ACC112 (cell line): Measurements from ENCODE around the gene SEPTIN6.

Experiments
- H2AFZ ChIP-seq: fragments of 200-600 bp; sonication (generic); one replicate; pipeline ENCODE4 v1.6.0; 2017; ENCODE audit warnings: antibody characterized with exemption, low read length; ENCODE audit not compliant: unreplicated experiment
- H3K27ac ChIP-seq: fragments of 200-600 bp; sonication (generic); 2 replicates; pipeline ENCODE4 v1.5.1; 2014; ENCODE audit warnings: low read depth, mild to moderate bottlenecking, antibody characterized with exemption, low read length, moderate library complexity
- H3K27me3 ChIP-seq: fragments of 200-600 bp; sonication (generic); 2 replicates; pipeline ENCODE4 v1.6.1; 2014; ENCODE audit warnings: mild to moderate bottlenecking, antibody characterized with exemption, low read length, moderate library complexity, mixed read lengths; ENCODE audit not compliant: insufficient read depth
- H3K36me3 ChIP-seq: fragments of 200-600 bp; sonication (generic); 2 replicates; pipeline ENCODE4 v1.6.1; 2016; ENCODE audit warnings: mild to moderate bottlenecking, antibody characterized with exemption, low read length, moderate library complexity, mixed read lengths; ENCODE audit not compliant: insufficient read depth
- H3K4me1 ChIP-seq: fragments of 200-600 bp; sonication (generic); one replicate; pipeline ENCODE4 v1.6.1; 2016; ENCODE audit warnings: low read length, mixed read lengths; ENCODE audit not compliant: insufficient read depth, unreplicated experiment, control insufficient read depth
- H3K4me3 ChIP-seq: fragments of 200-600 bp; sonication (generic); 2 replicates; pipeline ENCODE4 v1.5.1; 2014; ENCODE audit warnings: mild to moderate bottlenecking, low read depth, low read length
- H3K79me2 ChIP-seq: fragments of 200-600 bp; sonication (generic); one replicate; pipeline ENCODE4 v1.6.0; 2016; ENCODE audit warnings: low read length; ENCODE audit not compliant: control insufficient read depth, unreplicated experiment, insufficient read depth

SEPTIN6 gene

GRCh38 chrX:119693040-119693995, at the start of gene SEPTIN6:
SEPTIN6 (minus strand) TSS chrX:119693168; CDS start chrX:119693105, 63 bp downstream.
- Histone ChIP-seq H3K27me3 (no peaks in the 10 kb centered on the region), H2AFZ (peak within 1 kb of the TSS; percentile 81), H3K4me3 (peak within 1 kb of the TSS; percentile 89), H3K4me1 (peaks cover 11% of the 10 kb centered on the region), H3K36me3 (no peaks in the 10 kb centered on the region), H3K79me2 (peaks cover 9% of the 10 kb centered on the region), H3K27ac (no peak within 1 kb of the TSS)

DNA sequence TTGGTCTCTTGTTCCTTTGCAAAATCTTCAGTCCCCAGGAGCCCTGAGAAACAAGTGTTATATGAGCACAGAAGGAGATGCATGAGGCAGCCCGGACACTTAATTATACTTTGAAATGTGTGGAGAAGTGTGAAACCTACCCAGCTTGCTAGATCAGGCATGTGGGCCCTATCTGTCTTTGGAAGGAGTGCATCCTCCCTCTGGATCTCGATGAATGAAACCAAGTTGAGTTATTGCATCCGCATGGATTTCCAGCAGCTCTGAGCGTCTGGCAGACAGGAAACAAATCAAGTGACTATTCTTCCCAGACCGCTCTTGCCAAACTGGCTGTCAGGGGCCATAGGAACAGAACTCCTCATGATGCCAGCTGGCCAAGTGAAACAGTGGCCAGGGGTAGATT, 45.8 kb upstream of the SEPTIN6 start:
- no peaks in the 10 kb centered on the region for H3K27me3 ChIP-seq
- no peak overlapping the region for H2AFZ ChIP-seq
- no peak overlapping the region for H3K27ac ChIP-seq
- H3K79me2 ChIP-seq, result no peaks in the 10 kb centered on the region
- no peaks in the 10 kb centered on the region for H3K36me3 ChIP-seq
- no peak overlapping the region for H3K4me3 ChIP-seq
- H3K4me1 ChIP-seq, result no peaks in the 10 kb centered on the region

GRCh38 chrX:119736206-119736764, 43.3 kb upstream of the SEPTIN6 start:
- no peaks in the 10 kb centered on the region for H3K27me3 ChIP-seq
- no peak overlapping the region for H3K27ac ChIP-seq
- no peaks in the 10 kb centered on the region for H3K4me1 ChIP-seq
- no peak overlapping the region for H3K4me3 ChIP-seq
- no peak overlapping the region for H2AFZ ChIP-seq
- H3K79me2 ChIP-seq, result no peaks in the 10 kb centered on the region
- H3K36me3 ChIP-seq, result no peaks in the 10 kb centered on the region

GRCh38 chrX:119735467-119735866, 42.5 kb upstream of the SEPTIN6 start:
- H2AFZ ChIP-seq, result no peak overlapping the region

DNA sequence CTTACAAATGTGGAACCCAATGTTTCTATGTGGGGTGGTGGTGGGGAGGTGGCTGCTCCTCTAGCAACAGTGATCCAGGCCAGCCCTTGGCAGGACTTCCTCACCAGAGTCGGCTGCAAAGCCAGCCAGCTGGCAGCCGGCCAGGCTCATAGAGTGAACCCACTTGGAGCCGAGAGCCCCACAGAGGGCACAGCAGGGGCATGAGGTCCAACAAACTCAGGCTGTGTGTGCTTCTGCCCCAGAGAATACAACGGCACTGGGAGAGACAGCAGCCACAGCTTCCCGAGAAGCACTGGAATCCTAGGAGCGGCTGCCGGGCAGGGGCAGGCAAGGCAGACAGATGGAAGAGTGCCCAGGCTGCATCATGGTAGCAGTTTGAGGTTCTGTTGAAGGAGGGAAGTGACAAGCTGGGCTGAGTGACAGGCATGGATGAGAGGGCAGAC, 42.0 kb upstream of the SEPTIN6 start:
- Histone ChIP-seq H2AFZ (no peak overlapping the region), H3K27ac (no peak overlapping the region), H3K36me3 (no peaks in the 10 kb centered on the region), H3K4me3 (no peak overlapping the region), H3K79me2 (no peaks in the 10 kb centered on the region), H3K27me3 (no peaks in the 10 kb centered on the region), H3K4me1 (no peaks in the 10 kb centered on the region)

More at GRCh38 chrX:119735467-119735866, 42.5 kb upstream of the SEPTIN6 start:
- Histone ChIP-seq H3K79me2 (no peaks in the 10 kb centered on the region), H3K36me3 (no peaks in the 10 kb centered on the region), H3K4me3 (no peak overlapping the region), H3K4me1 (no peaks in the 10 kb centered on the region), H3K27me3 (no peaks in the 10 kb centered on the region), H3K27ac (no peak overlapping the region)

GRCh38 chrX:119729408-119730201, 36.6 kb upstream of the SEPTIN6 start:
- H3K27ac ChIP-seq, result no peak overlapping the region
- H3K79me2 ChIP-seq, result no peaks in the 10 kb centered on the region
- no peaks in the 10 kb centered on the region for H3K4me1 ChIP-seq
- H2AFZ ChIP-seq, result no peak overlapping the region
- no peak overlapping the region for H3K4me3 ChIP-seq
- H3K36me3 ChIP-seq, result no peaks in the 10 kb centered on the region
- no peaks in the 10 kb centered on the region for H3K27me3 ChIP-seq

GRCh38 chrX:119728487-119728886, 35.5 kb upstream of the SEPTIN6 start:
- H2AFZ ChIP-seq, result no peak overlapping the region
- no peak overlapping the region for H3K27ac ChIP-seq

DNA sequence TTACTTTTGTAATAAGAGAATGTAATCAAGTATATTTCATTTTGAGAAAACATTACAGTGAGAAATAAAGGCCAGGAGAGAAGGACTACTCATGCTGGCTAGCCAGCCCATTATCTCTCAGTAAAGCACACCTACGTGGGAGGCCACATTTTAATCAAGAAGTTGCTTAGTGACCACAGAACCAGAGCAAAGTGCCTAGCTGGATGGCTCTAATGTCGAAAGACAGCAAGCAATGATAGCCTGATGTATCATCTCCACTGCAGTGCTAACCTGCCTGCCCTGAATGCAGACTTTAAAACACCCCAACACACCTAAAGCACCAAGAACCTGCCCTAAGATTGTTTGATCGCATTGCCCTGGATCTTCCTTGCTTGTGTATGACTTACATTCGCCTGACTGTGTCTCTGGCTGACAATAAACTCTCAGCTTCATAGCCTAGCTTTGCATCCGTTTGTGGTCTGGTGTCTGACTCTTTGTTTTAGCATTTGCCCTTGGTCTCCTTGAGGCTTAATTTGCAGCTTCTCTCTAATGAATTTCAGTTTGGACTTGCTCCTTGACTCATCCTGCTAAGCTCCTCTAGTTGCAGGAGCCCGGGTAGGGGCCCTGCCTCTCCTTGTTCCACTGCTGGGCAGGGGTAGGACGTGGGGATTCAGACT, 34.1 kb upstream of the SEPTIN6 start:
- no peak overlapping the region for H2AFZ ChIP-seq
- H3K4me3 ChIP-seq, result no peak overlapping the region
- H3K27ac ChIP-seq, result no peak overlapping the region
- H3K27me3 ChIP-seq, result no peaks in the 10 kb centered on the region
- H3K4me1 ChIP-seq, result no peaks in the 10 kb centered on the region
- no peaks in the 10 kb centered on the region for H3K79me2 ChIP-seq
- H3K36me3 ChIP-seq, result no peaks in the 10 kb centered on the region

More at GRCh38 chrX:119728487-119728886, 35.5 kb upstream of the SEPTIN6 start:
- Histone ChIP-seq H3K4me1 (no peaks in the 10 kb centered on the region), H3K36me3 (no peaks in the 10 kb centered on the region), H3K79me2 (no peaks in the 10 kb centered on the region), H3K4me3 (no peak overlapping the region), H3K27me3 (no peaks in the 10 kb centered on the region)

GRCh38 chrX:119721926-119722325, 29.0 kb upstream of the SEPTIN6 start:
- no peaks in the 10 kb centered on the region for H3K27me3 ChIP-seq
- no peak overlapping the region for H3K27ac ChIP-seq
- no peak overlapping the region for H2AFZ ChIP-seq
- no peaks in the 10 kb centered on the region for H3K79me2 ChIP-seq
- no peaks in the 10 kb centered on the region for H3K4me1 ChIP-seq
- H3K36me3 ChIP-seq, result no peaks in the 10 kb centered on the region
- no peak overlapping the region for H3K4me3 ChIP-seq

GRCh38 chrX:119721487-119721886, 28.5 kb upstream of the SEPTIN6 start:
- Histone ChIP-seq H2AFZ (no peak overlapping the region), H3K27me3 (no peaks in the 10 kb centered on the region), H3K4me1 (no peaks in the 10 kb centered on the region), H3K27ac (no peak overlapping the region), H3K36me3 (no peaks in the 10 kb centered on the region), H3K4me3 (no peak overlapping the region), H3K79me2 (no peaks in the 10 kb centered on the region)
